ENCODE results near the gene CELF2. TPM values are rescaled to one million over a fixed set of nuclear protein-coding genes. Genes with fewer than 3 reads are reported as not detected.
"Not testable (repeated sequence)": the region's sequence is repeated elsewhere in the genome, so short reads cannot be mapped to it uniquely, and the experiment has no call there.

CELF2 gene
- total and polyA plus RNA-seq, 2 donors from 2014 or later, result 1.7 to 39.2 TPM

GRCh38 chr10:11358923-11359575 is 341.4 kb downstream of the CELF2 start:
- DNase-seq (no peak), FAIRE-seq (no peak)
- Histone ChIP-seq H3K9me3 (ENCODE audit: control insufficient read depth in 2 of 3, insufficient read depth in 1 of 3, low read length in 3 of 3) (peaks cover 0 to 2% (median 0%) of the 10 kb centered on the region in 3 donors), H3K4me1 (ENCODE audit: control insufficient read depth in 2 of 3, insufficient read depth in 2 of 3, low read depth in 1 of 3, low read length in 3 of 3) (no peaks in the 10 kb centered on the region), H3K36me3 (ENCODE audit: control insufficient read depth in 2 of 3, insufficient read depth in 3 of 3, low read length in 3 of 3) (no peaks in the 10 kb centered on the region), H3K4me3 (ENCODE audit: low read length in 3 of 3) (no peak overlapping the region), H3K27ac (ENCODE audit: low read depth in 2 of 2, low read length in 2 of 2) (no peak overlapping the region), H3K9ac (ENCODE audit: low read length in 3 of 3) (no peak overlapping the region), H3K27me3 (ENCODE audit: control insufficient read depth, insufficient read depth, low read length) (no peaks in the 10 kb centered on the region)
- TF ChIP-seq CTCF (IDR thresholded peaks at IDR 0.05; ENCODE audit: borderline replicate concordance, extremely low read depth, insufficient read depth), result no peak
- intact Hi-C loops (cut with DNase I), result no loop called here

GRCh38 chr10:11359869-11360268 is 342.2 kb downstream of the CELF2 start:
- no peak for TF ChIP-seq CTCF (IDR thresholded peaks at IDR 0.05; ENCODE audit: borderline replicate concordance, extremely low read depth, insufficient read depth)
- Histone ChIP-seq H3K36me3 (ENCODE audit: control insufficient read depth in 2 of 3, insufficient read depth in 3 of 3, low read length in 3 of 3) (no peaks in the 10 kb centered on the region), H3K9me3 (ENCODE audit: control insufficient read depth in 2 of 3, insufficient read depth in 1 of 3, low read length in 3 of 3) (peaks cover 0 to 2% (median 0%) of the 10 kb centered on the region in 3 donors), H3K27me3 (ENCODE audit: control insufficient read depth, insufficient read depth, low read length) (no peaks in the 10 kb centered on the region), H3K4me1 (ENCODE audit: control insufficient read depth in 2 of 3, insufficient read depth in 2 of 3, low read depth in 1 of 3, low read length in 3 of 3) (no peaks in the 10 kb centered on the region), H3K27ac (ENCODE audit: low read depth in 2 of 2, low read length in 2 of 2) (no peak overlapping the region), H3K4me3 (ENCODE audit: low read length in 3 of 3) (no peak overlapping the region), H3K9ac (ENCODE audit: low read length in 3 of 3) (no peak overlapping the region)
- DNase-seq (no peak), FAIRE-seq (no peak)
- intact Hi-C loops (cut with DNase I), result no loop called here

GRCh38 chr10:11363497-11363896 is 345.8 kb downstream of the CELF2 start:
- DNase-seq (no peak), FAIRE-seq (no peak)
- Histone ChIP-seq H3K27ac (ENCODE audit: low read depth in 2 of 2, low read length in 2 of 2) (no peak overlapping the region), H3K9me3 (ENCODE audit: control insufficient read depth in 2 of 3, insufficient read depth in 1 of 3, low read length in 3 of 3) (peaks cover 0 to 2% (median 0%) of the 10 kb centered on the region in 3 donors), H3K9ac (ENCODE audit: low read length in 3 of 3) (no peak overlapping the region), H3K27me3 (ENCODE audit: control insufficient read depth, insufficient read depth, low read length) (no peaks in the 10 kb centered on the region), H3K4me1 (ENCODE audit: control insufficient read depth in 2 of 3, insufficient read depth in 2 of 3, low read depth in 1 of 3, low read length in 3 of 3) (no peaks in the 10 kb centered on the region), H3K4me3 (ENCODE audit: low read length in 3 of 3) (no peak overlapping the region), H3K36me3 (ENCODE audit: control insufficient read depth in 2 of 3, insufficient read depth in 3 of 3, low read length in 3 of 3) (no peaks in the 10 kb centered on the region)
- intact Hi-C loops (cut with DNase I), result no loop called here
- TF ChIP-seq CTCF (IDR thresholded peaks at IDR 0.05; ENCODE audit: borderline replicate concordance, extremely low read depth, insufficient read depth), result no peak

- H3K27ac ChIP-seq (ENCODE audit: low read depth in 2 of 2, low read length in 2 of 2), result no peak overlapping the region
- no peak overlapping the region for H3K9ac ChIP-seq (ENCODE audit: low read length in 3 of 3)
- no peak for TF ChIP-seq CTCF (IDR thresholded peaks at IDR 0.05; ENCODE audit: borderline replicate concordance, extremely low read depth, insufficient read depth)
- no peak overlapping the region for H3K4me3 ChIP-seq (ENCODE audit: low read length in 3 of 3)
- DNase-seq, result no peak
- FAIRE-seq, result no peak
- no peaks in the 10 kb centered on the region for H3K4me1 ChIP-seq (ENCODE audit: control insufficient read depth in 2 of 3, insufficient read depth in 2 of 3, low read depth in 1 of 3, low read length in 3 of 3)
- no peaks in the 10 kb centered on the region for H3K36me3 ChIP-seq (ENCODE audit: control insufficient read depth in 2 of 3, insufficient read depth in 3 of 3, low read length in 3 of 3)
- intact Hi-C loops (cut with DNase I), result no loop called here
- H3K9me3 ChIP-seq (ENCODE audit: control insufficient read depth in 2 of 3, insufficient read depth in 1 of 3, low read length in 3 of 3), result no peaks in the 10 kb centered on the region
- H3K27me3 ChIP-seq (ENCODE audit: control insufficient read depth, insufficient read depth, low read length), result no peaks in the 10 kb centered on the region
These were observed 346.6 kb downstream of the CELF2 start for GRCh38 chr10:11364241-11364640.

GRCh38 chr10:11366889-11367288 is 349.2 kb downstream of the CELF2 start:
- H3K4me1 ChIP-seq (ENCODE audit: control insufficient read depth in 2 of 3, insufficient read depth in 2 of 3, low read depth in 1 of 3, low read length in 3 of 3); FAIRE-seq; DNase-seq; H3K9ac ChIP-seq (ENCODE audit: low read length in 3 of 3); H3K4me3 ChIP-seq (ENCODE audit: low read length in 3 of 3); H3K9me3 ChIP-seq (ENCODE audit: control insufficient read depth in 2 of 3, insufficient read depth in 1 of 3, low read length in 3 of 3); intact Hi-C loops (cut with DNase I); H3K27ac ChIP-seq (ENCODE audit: low read depth in 2 of 2, low read length in 2 of 2); H3K27me3 ChIP-seq (ENCODE audit: control insufficient read depth, insufficient read depth, low read length); H3K36me3 ChIP-seq (ENCODE audit: control insufficient read depth in 2 of 3, insufficient read depth in 3 of 3, low read length in 3 of 3): not testable (repeated sequence)

Measured in kidney (tissue), 14 donors.